Mammary epithelial cell (primary cell): ENCODE results near the gene STAM2.

Source experiments
- EZH2 ChIP-seq: IDR thresholded peaks from 2 replicates; pipeline ENCODE4 v1.6.1; 2012; ENCODE audit warnings: low read length, inconsistent platforms, borderline replicate concordance
- TF ChIP-seq, protein P1 (sequence below), 2 donors: IDR thresholded peaks in 1 of 2; conservative IDR thresholded peaks in 1 of 2; 2 replicates each; pipeline ENCODE4 v1.5.1; 2011 to 2012; ENCODE audit warnings: inconsistent platforms in 2 of 2, low read length in 2 of 2, mild to moderate bottlenecking in 2 of 2, control low read depth in 1 of 2, low read depth in 1 of 2; ENCODE audit not compliant: insufficient read depth in 1 of 2; ENCODE audit errors: extremely low read depth in 1 of 2

DNA sequence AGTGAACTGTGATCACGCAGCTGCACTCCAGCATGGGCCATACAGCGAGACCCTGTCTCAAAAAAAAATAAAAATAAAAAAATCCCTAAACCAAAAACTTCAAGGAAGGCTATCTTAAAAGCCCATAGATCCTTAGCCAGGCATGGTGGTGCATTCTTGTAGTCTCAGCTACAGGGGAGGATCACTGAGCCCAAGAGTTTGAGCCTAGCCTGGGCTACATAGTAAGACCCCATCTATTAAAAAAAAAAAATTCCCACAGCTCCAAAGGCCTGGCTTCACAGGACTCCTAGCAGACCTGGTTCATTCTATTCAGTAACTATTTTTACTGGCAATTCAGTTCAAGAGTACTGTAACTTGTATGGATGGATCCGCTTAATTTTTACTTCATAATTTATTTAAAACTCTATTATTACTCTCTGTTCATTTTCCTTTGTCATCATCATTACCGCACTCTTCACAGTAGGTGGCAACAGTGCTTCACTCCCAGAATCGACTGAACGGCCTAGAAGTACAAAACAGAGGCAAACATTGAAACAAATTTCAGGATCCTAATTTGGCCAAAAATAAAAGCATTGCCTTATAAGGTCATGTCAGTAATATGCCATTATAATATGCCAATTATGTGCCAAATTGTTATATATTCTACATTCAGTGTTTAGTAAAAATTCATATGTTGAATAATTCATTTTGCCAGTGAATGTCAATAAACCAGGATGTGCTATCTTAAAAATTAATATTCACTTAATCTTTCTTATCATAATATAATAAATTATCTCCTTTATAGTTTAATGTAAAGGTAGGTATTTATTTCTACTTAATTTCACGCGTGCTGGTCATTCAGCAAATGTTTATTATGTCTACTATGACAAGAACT, 14.3 kb upstream of the STAM2 start:
- TF ChIP-seq, protein P1, sequence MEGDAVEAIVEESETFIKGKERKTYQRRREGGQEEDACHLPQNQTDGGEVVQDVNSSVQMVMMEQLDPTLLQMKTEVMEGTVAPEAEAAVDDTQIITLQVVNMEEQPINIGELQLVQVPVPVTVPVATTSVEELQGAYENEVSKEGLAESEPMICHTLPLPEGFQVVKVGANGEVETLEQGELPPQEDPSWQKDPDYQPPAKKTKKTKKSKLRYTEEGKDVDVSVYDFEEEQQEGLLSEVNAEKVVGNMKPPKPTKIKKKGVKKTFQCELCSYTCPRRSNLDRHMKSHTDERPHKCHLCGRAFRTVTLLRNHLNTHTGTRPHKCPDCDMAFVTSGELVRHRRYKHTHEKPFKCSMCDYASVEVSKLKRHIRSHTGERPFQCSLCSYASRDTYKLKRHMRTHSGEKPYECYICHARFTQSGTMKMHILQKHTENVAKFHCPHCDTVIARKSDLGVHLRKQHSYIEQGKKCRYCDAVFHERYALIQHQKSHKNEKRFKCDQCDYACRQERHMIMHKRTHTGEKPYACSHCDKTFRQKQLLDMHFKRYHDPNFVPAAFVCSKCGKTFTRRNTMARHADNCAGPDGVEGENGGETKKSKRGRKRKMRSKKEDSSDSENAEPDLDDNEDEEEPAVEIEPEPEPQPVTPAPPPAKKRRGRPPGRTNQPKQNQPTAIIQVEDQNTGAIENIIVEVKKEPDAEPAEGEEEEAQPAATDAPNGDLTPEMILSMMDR (conservative IDR thresholded peaks at IDR 0.05 in 1 of 2, IDR thresholded peaks at IDR 0.05 in 1 of 2; ENCODE audit: extremely low read depth in 1 of 2, insufficient read depth in 1 of 2, low read depth in 1 of 2, low read length in 2 of 2): peak; percentile 86 to 88
- TF ChIP-seq EZH2: no peak
